Sigmoid colon (tissue), 4 donors: ENCODE data around the gene STON2.

ENCODE experiments used
- POLR2A ChIP-seq, 2 donors: fragments of 450-650 bp; IDR thresholded peaks; one replicate each; pipeline ENCODE4 v1.6.1; 2016; ENCODE audit warnings: antibody characterized with exemption in 2 of 2, mild to moderate bottlenecking in 2 of 2, moderate library complexity in 2 of 2
- POLR2AphosphoS5 ChIP-seq, 4 donors: sonication (generic); formaldehyde crosslinking; IDR thresholded peaks; one replicate each; pipeline ENCODE4 v1.6.1; 2017; ENCODE audit warnings: antibody characterized with exemption in 4 of 4
- TF ChIP-seq, protein P1 (sequence below), 4 experiments: fragments of 450-650 bp in 3 of 4; fragments of 200-600 bp in 1 of 4; IDR thresholded peaks; one replicate each; pipeline ENCODE4 v1.5.1; 2016 to 2019; ENCODE audit warnings: antibody characterized with exemption in 4 of 4, mild to moderate bottlenecking in 3 of 4, moderate library complexity in 2 of 4

DNA sequence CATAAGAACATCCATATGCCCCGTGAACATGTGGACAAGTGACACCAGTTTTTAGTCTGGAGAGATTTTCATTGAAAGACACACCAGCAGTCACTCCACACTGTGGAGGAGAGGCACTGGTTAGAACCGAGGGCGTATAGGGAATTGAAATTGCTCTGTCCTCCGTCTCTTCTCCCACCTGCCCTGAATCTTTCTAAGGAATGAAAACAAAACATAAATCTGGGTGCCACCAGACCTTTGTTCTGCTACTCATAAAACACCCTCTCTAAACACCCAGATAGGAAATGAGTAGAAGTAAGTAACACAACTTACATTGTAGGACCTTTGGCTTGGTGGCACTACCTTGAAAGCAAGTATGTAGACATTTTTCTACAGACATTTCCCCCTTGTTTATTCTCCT, 37.1 kb upstream of the STON2 start:
- TF ChIP-seq, protein P1, sequence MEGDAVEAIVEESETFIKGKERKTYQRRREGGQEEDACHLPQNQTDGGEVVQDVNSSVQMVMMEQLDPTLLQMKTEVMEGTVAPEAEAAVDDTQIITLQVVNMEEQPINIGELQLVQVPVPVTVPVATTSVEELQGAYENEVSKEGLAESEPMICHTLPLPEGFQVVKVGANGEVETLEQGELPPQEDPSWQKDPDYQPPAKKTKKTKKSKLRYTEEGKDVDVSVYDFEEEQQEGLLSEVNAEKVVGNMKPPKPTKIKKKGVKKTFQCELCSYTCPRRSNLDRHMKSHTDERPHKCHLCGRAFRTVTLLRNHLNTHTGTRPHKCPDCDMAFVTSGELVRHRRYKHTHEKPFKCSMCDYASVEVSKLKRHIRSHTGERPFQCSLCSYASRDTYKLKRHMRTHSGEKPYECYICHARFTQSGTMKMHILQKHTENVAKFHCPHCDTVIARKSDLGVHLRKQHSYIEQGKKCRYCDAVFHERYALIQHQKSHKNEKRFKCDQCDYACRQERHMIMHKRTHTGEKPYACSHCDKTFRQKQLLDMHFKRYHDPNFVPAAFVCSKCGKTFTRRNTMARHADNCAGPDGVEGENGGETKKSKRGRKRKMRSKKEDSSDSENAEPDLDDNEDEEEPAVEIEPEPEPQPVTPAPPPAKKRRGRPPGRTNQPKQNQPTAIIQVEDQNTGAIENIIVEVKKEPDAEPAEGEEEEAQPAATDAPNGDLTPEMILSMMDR (IDR thresholded peaks at IDR 0.05), result no peak
- no peak for TF ChIP-seq POLR2AphosphoS5 (IDR thresholded peaks at IDR 0.05)
- TF ChIP-seq POLR2A (IDR thresholded peaks at IDR 0.05), result no peak
